Loucy (cell line): ENCODE results near the gene QDPR.

Experiments used
- H2AFZ ChIP-seq: fragments of 200-600 bp; sonication (generic); 2 replicates; pipeline ENCODE4 v1.6.0; 2016; ENCODE audit warnings: antibody characterized with exemption, mild to moderate bottlenecking, low read length, moderate library complexity
- H3F3A ChIP-seq: fragments of 200-600 bp; 2 replicates; pipeline ENCODE4 v1.6.0; 2016; ENCODE audit warnings: antibody characterized with exemption, low read depth, mild to moderate bottlenecking
- H3K27me3 ChIP-seq: fragments of 200-600 bp; sonication (generic); 2 replicates; pipeline ENCODE4 v1.6.1; 2014; ENCODE audit warnings: low read length, mild to moderate bottlenecking; ENCODE audit not compliant: insufficient read depth, poor library complexity, severe bottlenecking
- H3K36me3 ChIP-seq: fragments of 200-600 bp; sonication (generic); 2 replicates; pipeline ENCODE4 v1.6.1; 2016; ENCODE audit warnings: low read length; ENCODE audit not compliant: insufficient read depth
- H3K4me1 ChIP-seq: fragments of 200-600 bp; sonication (generic); 2 replicates; pipeline ENCODE4 v1.5.1; 2014; ENCODE audit warnings: low read length, mild to moderate bottlenecking; ENCODE audit not compliant: insufficient read depth, poor library complexity, severe bottlenecking
- H3K4me2 ChIP-seq: fragments of 200-600 bp; sonication (generic); 2 replicates; pipeline ENCODE4 v1.6.0; 2014; ENCODE audit warnings: antibody characterized with exemption, low read length, low read depth, mild to moderate bottlenecking; ENCODE audit not compliant: poor library complexity, severe bottlenecking
- H3K4me3 ChIP-seq: fragments of 200-600 bp; sonication (generic); 2 replicates; pipeline ENCODE4 v1.5.1; 2014; ENCODE audit warnings: low read length, mild to moderate bottlenecking, mixed read lengths; ENCODE audit not compliant: poor library complexity, severe bottlenecking
- H3K79me2 ChIP-seq: fragments of 200-600 bp; sonication (generic); 2 replicates; pipeline ENCODE4 v1.6.1; 2014; ENCODE audit warnings: low read length; ENCODE audit not compliant: insufficient read depth
- H3K9ac ChIP-seq: fragments of 200-600 bp; sonication (generic); 2 replicates; pipeline ENCODE4 v1.6.0; 2014; ENCODE audit warnings: mild to moderate bottlenecking, low read depth, low read length, moderate library complexity; ENCODE audit not compliant: poor library complexity, severe bottlenecking
- H3K9me2 ChIP-seq: fragments of 200-600 bp; sonication (generic); replicated peaks from 2 replicates; pipeline ENCODE4 v1.6.1; 2016; ENCODE audit warnings: low read depth, low read length, mixed read lengths
- H3K9me3 ChIP-seq: fragments of 200-600 bp; sonication (generic); 2 replicates; pipeline ENCODE4 v1.6.1; 2014; ENCODE audit warnings: mild to moderate bottlenecking, antibody characterized with exemption, low read length, low read depth; ENCODE audit not compliant: insufficient read depth
- H4K20me1 ChIP-seq: fragments of 200-600 bp; sonication (generic); 2 replicates; pipeline ENCODE4 v1.6.0; 2014; ENCODE audit warnings: antibody characterized with exemption, low read length, mild to moderate bottlenecking; ENCODE audit not compliant: insufficient read depth, poor library complexity, severe bottlenecking
- CTCF ChIP-seq: fragments of 200-600 bp; sonication (generic); conservative IDR thresholded peaks from 2 replicates; pipeline ENCODE4 v1.5.1; 2014; ENCODE audit warnings: mild to moderate bottlenecking, antibody characterized with exemption, low read length
- EZH2phosphoT487 ChIP-seq: fragments of 200-600 bp; IDR thresholded peaks from 2 replicates; pipeline ENCODE4 v1.6.1; 2018; ENCODE audit warnings: antibody characterized with exemption, mild to moderate bottlenecking, moderate library complexity, borderline replicate concordance

The QDPR gene

DNA sequence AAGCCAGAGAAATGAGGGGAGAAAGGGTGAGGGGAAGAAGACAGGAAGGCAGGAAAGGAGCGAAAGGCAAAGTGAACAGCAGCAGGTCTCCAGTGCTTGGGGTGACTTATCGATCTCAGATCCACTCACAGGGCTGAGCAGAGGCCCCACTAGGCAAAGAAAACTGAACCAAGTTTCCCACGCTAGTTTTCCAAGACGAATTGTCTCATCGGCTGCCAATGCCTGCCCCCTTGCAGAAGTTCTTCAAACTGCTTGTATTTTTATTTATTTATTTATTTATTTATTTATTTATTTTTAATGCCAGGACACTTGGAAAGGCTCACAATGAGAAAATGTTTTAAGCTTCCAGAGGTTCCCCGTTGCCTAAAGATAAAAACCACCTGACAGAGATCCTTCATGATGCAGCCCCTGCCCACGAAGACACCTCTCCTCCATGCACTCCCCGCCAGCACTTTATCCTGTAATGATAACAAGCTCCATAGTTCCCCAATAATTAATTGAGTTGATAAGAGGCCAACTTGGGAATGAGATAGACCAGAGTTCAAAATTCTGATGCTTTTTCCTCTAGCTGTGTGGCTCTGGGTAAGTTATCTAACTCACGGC is 43.2 kb downstream of the QDPR start:
- H4K20me1 ChIP-seq: no peaks in the 10 kb centered on the region
- no peaks in the 10 kb centered on the region for H3K9me3 ChIP-seq
- no peak overlapping the region for H2AFZ ChIP-seq
- H3F3A ChIP-seq: no peaks in the 10 kb centered on the region
- no peaks in the 10 kb centered on the region for H3K9me2 ChIP-seq
- H3K27me3 ChIP-seq: no peaks in the 10 kb centered on the region
- no peak overlapping the region for H3K4me3 ChIP-seq
- TF ChIP-seq EZH2phosphoT487 (no peak), CTCF (peak; percentile 17; the same call in 1 of the 2 replicates)
- no peak overlapping the region for H3K9ac ChIP-seq
- no peaks in the 10 kb centered on the region for H3K36me3 ChIP-seq
- no peaks in the 10 kb centered on the region for H3K4me1 ChIP-seq
- H3K79me2 ChIP-seq: no peaks in the 10 kb centered on the region
- no peak overlapping the region for H3K4me2 ChIP-seq

GRCh38 chr4:17463606-17464005 is 48.3 kb downstream of the QDPR start:
- no peaks in the 10 kb centered on the region for H3K79me2 ChIP-seq
- no peaks in the 10 kb centered on the region for H3K36me3 ChIP-seq
- no peak overlapping the region for H3K9ac ChIP-seq
- H3K27me3 ChIP-seq: no peaks in the 10 kb centered on the region
- H2AFZ ChIP-seq: no peak overlapping the region
- H3K4me1 ChIP-seq: no peaks in the 10 kb centered on the region
- no peak overlapping the region for H3K4me2 ChIP-seq
- H3K4me3 ChIP-seq: no peak overlapping the region
- H4K20me1 ChIP-seq: no peaks in the 10 kb centered on the region
- H3F3A ChIP-seq: no peaks in the 10 kb centered on the region
- no peaks in the 10 kb centered on the region for H3K9me3 ChIP-seq
- TF ChIP-seq CTCF (no peak), EZH2phosphoT487 (no peak)
- H3K9me2 ChIP-seq: no peaks in the 10 kb centered on the region

- no peaks in the 10 kb centered on the region for H3K36me3 ChIP-seq
- no peaks in the 10 kb centered on the region for H3K9me2 ChIP-seq
- H4K20me1 ChIP-seq: no peaks in the 10 kb centered on the region
- H3K79me2 ChIP-seq: no peaks in the 10 kb centered on the region
- H3K9ac ChIP-seq: no peak overlapping the region
- no peaks in the 10 kb centered on the region for H3K27me3 ChIP-seq
- no peak overlapping the region for H3K4me3 ChIP-seq
- H3K4me2 ChIP-seq: no peak overlapping the region
- no peaks in the 10 kb centered on the region for H3F3A ChIP-seq
- no peak overlapping the region for H2AFZ ChIP-seq
- no peaks in the 10 kb centered on the region for H3K9me3 ChIP-seq
- no peaks in the 10 kb centered on the region for H3K4me1 ChIP-seq
- TF ChIP-seq CTCF (no peak), EZH2phosphoT487 (no peak)
Measured at GRCh38 chr4:17450269-17450804, 61.6 kb downstream of the QDPR start.
